EL (cell line): ENCODE results near the gene SHMT1.
"Not testable (repeated sequence)": the region's sequence is repeated elsewhere in the genome, so short reads cannot be mapped to it uniquely, and the experiment has no call there.

Experiments
- DNase-seq: peaks from one replicate; pipeline ENCODE4 v3.0.0-alpha.2; 2016

SHMT1 gene

DNA sequence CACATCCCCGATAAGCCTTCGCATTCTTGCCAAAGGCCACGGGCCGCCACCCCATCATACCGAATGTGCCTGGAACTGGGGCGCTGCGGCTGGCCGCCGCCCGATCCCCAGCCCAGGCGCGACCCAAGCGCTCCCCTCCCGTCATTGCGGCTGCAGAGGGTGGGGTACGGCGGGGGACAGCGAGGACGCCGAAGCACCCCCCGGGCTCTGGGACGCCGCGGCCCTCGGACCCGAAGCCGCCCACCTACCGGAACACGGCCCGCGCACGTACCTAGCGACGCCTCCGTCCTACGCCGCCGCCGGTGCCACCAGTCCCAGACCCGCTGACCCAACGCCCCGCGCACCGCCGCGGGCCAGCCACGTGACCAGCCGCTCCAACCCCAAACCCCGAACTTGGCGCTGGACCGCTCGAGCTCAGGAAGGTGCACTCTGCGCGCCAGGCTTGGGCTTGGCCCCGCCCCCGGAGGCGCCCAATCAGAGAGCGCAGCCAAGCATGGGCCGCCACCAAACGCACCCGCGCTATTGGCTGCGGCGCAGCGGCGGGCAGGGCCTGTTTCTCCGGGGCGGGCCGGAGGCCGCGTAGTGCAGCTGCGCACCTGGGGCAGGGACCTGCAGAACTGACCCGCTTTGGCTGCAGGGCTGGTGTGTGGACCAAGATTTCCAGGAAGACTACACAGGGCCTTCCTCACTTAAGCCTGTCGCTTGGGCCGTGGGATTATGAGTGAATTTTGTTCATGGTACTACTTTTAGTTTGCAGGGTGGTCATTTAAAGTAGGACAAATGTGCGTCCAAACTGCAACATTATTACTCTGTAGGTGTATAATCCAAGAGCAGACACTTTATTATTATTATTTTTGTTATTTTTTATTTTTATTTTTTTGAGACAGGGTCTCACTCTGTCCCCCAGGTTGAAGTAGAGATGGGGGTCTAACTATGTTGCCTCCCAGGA, at the start of gene SHMT1:
Gene SHMT1, minus strand, starts transcription at position 450 of the 949 bp plus-strand sequence. CDS start 7,569 bp downstream, outside the sequence.
- peak; percentile 93 for DNase-seq

DNA sequence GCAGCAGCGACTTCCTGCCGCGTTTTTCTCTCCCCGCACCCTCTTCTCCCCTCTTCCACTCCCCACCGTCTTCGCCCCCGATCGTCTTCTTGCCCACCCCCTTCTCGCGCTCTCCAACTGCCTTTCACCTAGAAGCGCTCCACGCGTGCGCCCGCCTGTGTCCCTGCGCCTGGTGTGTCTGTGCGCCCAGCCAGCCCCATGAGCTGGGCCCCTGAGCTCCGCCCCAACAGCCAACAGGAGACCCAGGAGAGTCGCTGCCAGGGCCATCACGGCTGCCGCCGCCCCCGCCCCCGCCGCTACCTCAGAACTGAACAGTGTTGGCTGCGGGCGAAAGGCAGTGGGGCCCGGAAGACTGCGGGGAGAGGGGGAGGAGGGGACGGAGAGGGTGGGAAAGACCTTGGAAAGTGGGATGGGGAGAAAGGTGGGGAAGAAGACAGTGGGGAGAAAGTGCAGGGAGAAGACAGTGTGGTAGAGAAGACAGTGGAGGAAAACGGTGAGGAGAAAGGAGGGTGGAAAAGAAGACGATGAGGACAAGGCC, 48.7 kb upstream of the SHMT1 start:
- DNase-seq: not testable (repeated sequence)

DNA sequence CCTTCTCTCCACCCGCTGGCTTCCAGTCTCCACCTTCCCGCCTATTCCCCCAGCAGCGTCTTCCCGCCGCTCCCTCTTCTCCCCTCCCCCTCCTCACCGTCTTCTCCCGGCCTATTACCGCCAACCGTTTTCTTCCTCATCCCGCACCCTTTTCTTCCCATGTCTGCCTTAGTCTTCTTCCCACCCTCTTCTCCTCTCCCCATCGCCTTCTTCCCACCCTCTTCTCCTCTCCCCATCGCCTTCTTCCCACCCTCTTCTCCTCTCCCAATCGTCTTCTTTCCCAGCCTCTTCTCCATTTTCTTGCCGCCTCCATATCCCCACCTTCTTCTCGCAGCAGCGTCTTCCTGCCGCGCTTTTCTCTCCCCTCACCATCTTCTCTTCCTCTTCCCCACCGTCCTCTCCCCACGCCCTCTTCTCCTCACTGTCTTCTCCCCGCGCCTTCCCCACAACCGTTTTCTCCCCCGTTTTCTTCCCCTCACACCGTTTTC, 48.1 kb upstream of the SHMT1 start:
- DNase-seq: peak; percentile 50

DNA sequence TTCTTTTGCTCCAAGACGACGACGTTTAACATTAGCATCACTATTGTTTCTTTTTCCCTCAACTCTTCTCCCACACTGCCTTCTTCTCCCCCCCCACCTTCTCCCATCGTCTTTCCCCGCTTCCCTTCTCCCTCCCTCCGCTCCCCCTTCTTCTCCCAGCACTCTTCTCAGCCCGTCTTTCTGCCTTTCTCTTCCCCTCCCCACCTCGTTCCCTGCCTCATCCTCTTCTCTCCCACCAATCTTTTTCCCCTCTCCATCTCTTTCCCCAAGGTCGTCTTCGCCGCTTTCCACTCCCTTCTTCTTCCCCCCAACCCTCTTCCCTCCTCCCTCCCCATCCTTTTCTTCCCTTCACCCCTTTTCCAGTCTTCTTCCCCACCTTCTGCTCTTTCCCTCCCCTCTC, 47.4 kb upstream of the SHMT1 start:
- peak; percentile 34 for DNase-seq

DNA sequence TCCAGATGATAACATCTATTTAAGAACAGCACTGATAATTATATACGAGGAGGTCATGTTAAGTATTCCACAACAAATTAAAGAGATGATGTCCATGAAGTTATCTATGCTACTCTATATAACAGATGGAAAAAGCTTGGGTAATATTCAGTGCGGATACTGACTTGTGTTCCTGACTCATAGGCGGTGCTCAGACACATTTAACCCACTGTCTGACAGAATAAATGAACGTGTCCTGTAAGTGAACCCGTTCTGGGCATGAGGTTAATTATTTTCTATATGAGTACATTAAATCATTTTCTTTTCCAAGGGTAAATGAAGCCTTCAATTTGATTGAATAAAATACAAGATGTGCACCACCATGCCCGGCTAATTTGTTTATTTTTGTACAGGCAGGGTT, 46.0 kb upstream of the SHMT1 start:
- peak; percentile 22 for DNase-seq

DNA sequence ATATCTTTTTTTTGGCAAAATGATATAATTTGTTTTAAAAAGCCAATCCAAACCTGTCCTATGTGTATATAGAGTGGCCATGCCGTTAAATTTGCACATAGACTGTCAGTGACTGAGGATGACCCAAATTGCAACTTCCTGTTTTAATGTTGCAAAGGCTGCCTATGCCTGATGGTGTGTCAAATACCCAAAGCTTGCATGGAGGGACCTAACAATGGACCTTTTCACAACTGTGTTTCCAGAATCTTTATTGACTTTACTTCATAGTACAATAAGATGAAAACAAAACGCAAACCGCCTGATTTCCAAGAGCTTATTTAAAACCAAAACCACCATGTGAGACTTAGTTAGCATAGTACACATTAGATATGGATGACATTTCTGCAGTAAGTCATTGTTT, 45.6 kb upstream of the SHMT1 start:
- not testable (repeated sequence) for DNase-seq

DNA sequence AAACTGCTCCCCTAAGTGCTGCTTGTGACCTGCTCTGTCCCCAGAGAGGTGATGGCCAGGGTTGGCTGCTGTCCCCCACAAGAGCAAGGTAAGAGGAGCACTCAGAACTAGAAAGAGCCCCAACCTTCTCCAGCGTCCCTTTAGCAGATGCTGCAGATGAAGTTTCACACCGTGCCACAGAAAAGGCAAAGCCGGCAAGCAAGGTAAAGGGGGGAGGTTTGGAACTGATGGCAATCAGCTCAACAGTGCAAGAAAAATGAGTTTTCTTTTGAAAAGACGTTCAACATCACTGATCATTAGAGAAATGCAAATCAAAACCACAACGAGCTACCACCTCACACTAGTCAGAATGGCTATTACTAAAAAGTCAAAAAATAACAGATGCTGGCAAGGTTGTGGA, 40.3 kb upstream of the SHMT1 start:
- not testable (repeated sequence) for DNase-seq

DNA sequence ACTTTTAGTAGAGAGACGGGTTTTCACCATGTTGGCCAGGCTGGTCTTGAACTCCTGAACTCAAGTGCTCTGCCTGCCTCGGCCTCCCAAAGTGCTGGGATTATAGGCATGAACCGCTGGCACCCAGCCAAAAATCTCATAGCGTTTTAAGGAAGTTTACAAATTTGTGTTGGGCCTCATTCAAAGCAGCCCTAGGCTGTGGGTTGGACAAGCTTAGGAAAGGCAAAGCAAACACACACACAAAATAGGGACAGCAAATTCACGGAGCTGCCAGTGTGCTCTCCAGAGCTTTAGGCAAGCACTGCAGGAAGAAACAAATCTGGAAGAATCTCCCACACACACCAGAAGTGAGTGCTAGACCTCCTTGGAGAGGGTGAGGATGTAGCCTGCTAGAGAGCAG, 39.8 kb upstream of the SHMT1 start:
- DNase-seq: not testable (repeated sequence)

DNA sequence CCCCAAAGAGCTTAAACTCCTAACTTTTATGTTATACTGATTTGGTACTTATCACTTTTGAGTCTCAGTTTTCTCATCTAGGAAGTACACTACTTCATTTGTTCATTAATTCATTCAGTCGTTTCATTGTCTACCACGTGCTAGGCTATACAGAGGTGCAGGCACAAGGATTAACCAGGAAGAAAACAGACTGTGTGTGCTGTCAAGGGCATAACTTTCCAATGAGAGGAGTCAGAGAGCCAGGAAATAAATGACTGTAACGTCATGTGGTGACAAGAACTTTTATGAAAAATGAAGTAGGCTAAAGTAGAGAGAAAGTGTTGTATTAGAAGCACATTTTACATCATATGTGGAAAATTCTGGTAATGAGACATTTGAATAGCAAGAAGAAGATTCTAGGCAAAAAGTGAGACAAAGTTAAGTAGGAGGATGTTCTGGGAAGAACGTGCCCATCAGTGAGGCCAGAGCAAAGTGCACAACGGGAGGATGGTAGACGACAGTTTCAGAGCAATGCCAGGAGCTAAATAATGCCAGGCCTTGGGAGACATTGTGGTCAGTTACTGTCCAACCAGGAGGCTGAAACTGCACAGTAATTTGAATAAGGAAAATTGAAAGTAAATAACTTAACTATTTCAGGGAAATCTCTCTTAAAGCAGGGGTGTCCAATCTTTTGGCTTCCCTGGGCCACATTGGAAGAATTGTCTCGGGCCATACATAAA, 38.7 kb upstream of the SHMT1 start:
- DNase-seq: not testable (repeated sequence)

DNA sequence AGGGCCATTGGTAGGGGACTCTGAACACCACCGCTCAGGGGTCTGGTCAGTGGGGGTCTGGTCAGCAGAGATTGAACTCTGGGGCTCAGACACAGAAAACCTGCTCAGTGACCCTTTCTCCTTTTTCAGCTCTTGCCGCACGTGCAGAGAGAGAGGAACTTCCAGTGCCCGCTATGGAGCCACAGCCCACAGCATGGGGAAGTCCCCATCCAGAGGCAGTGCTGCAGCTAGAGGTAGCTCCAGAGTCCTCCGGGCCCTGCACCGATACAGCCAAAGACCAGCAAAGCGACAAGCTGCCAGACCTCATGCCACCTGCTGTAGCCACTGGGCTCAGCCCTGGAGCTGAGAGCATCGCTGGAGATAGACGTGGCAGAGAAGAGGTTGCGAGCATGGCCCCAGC, 25.4 kb upstream of the SHMT1 start:
- DNase-seq: not testable (repeated sequence)

DNA sequence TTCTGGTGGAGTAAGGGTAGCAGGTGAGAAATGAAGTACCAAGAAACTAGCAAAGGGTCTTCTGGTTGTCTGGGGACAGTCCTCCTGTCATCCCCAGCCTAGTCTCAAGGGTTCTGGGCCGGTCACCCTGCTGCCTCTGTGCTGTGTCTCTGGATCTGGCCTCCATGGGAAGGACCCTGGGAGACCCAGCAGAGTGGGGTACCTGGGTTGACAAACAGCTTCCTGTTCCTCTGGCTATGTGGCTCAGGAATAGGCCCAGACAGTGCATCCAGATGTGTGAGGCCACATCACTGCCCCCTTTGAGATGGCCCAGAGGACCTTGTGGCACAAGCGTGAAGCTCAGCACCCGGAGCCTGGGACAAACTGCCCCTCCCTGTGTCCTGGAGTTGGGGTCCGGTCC, 24.9 kb upstream of the SHMT1 start:
- DNase-seq: not testable (repeated sequence)

DNA sequence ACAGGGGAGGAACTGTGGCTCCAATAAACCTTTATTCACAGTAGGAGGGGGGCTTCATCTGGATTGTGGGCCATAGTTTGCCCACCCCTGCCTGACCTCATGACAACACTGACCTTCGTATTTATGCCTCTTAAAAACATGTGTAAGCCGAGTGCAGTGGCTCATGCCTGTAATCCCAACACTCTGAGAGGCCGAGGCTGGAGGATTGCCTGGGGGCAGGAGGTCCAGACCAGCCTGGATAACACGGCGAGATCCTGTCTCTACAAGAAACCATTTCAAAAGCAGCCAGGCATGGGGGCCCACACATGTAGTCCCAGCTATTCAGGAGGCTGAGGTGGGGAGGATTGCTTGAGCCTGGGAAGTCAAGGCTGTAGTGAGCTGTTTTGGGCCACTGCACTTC, 24.2 kb upstream of the SHMT1 start:
- DNase-seq: not testable (repeated sequence)

DNA sequence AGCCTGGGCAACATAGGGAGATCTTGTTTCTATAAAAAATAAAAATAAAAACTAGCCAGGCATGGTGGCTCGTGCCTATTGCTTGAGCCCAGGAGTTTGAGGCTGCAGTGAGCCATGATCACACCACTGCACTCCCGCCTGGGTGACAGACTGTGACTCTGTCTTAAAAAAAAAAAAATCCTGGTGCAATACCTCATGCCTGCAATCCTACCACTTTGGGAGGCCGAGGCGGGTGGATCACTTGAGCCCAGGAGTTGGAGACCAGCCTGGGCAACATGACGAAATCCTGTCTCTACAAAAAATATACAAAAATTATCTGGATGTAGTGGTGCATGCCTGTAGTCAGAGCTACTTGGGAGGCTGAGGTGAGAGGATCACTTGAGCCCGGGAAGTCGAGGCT, 20.9 kb upstream of the SHMT1 start:
- DNase-seq: not testable (repeated sequence)

DNA sequence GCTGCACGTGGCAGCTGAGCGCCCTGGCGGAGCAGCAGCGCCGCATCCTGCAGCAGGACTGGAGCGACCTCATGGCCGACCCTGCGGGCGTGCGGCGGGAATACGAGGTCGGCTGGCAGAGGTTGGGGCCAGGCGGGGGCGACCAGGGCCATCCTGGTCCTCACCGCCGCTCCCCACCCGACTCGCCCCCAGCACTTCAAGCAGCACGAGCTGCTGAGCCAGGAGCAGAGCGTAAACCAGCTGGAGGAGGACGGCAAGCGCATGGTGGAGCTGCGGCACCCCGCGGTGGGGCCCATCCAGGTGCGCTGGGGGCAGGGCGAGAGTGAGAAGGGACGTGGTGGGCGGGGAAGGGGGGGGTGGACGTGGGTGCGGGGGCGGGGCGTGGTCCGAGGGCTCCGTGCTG, 19.7 kb upstream of the SHMT1 start:
- not testable (repeated sequence) for DNase-seq

DNA sequence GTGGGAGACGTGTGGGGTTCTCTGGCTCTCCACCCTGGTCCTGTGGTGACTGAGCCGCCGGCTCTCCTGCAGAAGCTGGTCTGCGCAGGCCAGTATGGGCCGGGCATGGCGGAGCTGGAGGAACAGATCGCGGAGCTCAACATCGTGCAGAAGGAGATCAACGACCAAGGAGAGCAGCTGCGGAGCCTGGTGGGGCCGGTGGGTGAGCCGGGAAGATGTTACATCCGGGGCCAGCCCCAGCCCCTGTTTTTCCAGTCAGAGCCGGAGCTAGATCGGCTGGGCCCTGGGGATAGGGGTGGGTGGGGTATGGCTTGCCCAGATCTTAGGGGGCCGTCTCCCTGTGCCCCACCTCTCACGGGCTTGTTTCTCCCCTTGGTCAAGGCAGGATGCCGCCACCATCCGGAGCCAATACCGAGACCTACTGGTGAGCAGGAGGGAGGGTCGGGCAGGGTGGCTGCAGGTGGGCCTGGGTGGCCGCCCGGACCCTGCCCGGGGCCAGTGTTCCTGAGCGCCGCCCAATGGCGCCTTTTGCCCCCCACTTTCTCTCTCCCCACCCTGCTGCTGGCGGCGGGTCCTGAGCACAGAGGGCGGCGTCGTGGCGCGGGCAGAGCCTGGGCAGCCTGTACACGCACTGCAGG, 19.2 kb upstream of the SHMT1 start:
- no peak for DNase-seq

DNA sequence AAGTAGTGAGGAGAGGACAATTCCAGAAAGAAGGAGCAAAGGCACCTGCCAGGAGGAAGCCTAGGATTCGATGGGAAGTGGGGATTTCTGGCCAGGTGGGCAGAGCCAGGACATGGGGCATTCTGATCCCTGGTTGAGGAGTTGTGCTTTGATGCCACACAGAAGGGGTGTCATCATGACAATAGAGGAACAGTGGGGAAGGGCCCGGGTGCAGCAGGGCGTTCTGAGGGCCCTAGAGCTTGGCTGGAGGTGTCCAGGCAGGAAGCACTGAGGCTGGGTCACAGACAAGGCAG, 18.5 kb upstream of the SHMT1 start:
- DNase-seq: no peak

DNA sequence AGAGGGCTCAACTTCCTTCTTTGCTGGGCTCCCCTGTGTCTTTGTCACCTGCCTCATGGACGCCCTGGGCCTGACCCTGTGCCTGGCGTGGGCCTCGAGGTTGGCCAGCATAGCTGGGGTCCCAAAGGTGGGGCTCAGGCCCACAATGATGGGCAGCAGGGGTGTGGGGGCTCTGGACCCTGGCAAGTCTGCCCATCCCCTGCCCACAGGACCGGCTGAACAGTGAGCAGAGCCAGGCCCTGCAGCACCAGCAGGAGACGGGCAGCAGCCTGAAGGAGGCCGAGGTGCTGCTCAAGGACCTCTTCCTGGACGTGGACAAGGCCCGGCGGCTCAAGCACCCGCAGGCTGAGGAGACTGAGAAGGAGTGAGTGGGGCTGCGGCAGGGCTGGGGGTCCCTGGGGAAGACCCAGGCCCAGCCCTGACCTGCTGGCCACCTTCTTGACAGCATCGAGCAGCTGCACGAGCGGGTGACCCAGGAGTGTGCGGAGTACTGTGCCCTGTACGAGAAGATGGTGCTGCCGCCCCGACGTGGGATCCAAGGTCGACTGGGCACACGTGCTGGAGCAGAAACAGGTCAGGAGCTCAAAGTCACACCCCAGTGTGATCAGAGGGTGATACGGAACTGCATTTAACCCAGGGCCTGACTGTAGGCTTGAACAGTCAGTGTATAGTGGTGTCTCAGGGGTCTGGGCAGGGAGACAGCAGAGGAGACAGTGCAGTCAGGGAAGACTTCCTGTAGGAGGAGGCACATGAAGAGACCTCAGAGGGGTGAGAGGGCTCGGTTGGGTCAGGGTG, 18.0 kb upstream of the SHMT1 start:
- DNase-seq: no peak

DNA sequence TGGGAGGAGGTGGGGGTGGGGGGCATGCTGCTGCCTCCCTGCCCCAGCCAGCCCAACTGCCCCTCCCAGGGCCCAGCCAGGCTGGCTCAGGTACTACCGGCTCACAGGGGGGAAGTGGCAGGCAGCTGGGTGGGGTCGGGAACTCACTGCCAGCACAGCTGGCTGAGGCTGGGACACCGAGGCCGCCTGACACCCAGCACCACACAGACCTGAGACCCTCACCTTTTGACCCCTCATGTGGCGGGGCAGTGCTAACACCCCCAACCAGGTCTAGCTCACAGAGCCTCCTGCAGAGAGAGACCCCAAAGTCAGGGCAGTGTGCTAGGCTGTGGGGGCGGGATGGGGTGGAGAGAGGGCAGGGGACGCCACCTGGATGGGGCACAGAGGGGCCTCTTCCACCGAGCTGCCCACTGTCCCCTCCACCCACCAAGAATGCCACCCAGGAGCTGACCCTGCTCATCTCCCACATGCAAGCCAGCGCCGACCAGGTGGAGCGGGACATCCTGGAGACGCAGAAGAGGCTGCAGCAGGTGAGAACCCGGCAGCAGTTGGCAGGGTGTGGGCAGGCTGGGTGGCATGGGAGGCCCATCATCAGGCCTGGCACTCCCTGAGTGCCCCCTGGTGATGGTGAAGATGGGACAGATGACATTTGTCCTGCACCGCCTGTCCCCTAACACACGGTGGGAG, 17.3 kb upstream of the SHMT1 start:
- DNase-seq: no peak

DNA sequence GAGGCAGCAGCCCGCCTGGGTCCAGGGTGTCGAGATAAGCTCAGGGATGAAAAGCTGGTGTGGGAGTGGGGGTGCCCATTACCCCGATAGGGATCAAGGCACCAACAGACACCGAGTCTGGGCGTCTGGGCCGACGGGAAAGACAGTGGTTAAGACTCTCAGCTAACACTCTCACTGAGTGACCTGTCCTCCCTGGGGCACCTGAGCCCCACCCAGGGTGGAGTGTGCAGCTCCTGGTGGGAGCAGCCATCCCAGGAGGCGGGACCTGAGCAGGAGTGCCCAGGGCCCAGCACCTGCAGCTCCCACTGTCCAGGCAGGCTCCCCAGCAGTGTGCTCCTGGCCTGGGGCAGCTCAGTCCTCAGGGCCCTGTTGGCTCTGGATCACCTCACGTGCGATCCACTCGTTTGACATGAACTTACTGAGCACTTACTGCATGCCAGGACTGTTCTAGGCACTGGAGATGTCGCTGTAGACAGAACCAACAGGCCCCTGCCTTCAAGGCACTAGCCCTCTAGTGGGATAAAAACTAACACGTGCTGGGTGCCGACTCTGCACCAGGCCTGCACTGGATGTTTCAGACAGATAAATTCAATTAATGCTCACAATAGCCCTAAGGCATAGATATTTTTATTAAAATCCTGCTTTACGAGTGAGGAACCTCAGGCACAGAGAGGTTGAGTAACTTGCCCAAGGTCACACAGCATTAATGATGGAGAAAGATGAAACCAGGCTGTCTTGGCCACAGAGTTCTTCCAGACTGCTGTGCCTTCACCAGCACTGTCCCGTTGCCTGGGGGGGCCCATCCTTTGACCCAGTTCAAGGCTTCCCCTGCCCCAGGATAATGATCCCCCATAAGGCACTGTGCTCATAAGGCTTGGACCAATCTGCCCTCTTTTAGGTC, 16.1 kb upstream of the SHMT1 start:
- DNase-seq: no peak

DNA sequence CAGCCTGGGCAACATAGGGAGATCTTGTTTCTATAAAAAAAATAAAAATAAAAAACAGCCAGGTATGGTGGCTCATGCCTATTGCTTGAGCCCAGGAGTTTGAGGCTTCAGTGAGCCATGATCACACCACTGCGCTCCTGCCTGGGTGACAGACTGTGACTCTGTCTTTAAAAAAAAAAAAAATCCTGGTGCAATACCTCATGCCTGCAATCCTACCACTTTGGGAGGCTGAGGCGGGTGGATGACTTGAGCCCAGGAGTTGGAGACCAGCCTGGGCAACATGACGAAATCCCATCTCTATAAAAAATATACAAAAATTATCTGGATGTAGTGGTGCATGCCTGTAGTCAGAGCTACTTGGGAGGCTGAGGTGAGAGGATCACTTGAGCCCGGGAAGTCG, 15.3 kb upstream of the SHMT1 start:
- not testable (repeated sequence) for DNase-seq

DNA sequence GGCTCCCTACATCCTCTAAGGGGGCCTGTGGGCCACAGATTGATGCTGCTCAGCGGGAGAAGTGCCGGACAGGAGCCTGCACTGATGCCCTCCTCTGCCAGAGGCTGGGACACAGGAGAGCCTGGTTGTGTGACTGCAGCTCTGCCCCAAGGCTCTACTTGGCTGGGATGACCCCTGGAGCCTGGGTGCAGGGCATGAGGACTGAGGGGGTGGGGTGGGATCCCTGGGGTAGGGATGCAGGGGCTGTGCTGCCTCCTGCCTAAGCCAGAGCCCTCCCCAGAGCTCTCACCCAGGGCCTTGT, 14.8 kb upstream of the SHMT1 start:
- no peak for DNase-seq
